Effector CD4-positive, alpha-beta T cell (primary cell): Measurements from ENCODE around the gene SYNE1.
"Not testable (repeated sequence)": the region's sequence is repeated elsewhere in the genome, so short reads cannot be mapped to it uniquely, and the experiment has no call there.

Source experiments
- DNase-seq: peaks from one replicate; pipeline ENCODE4 v3.0.0-alpha.2; 2020

Gene SYNE1

GRCh38 chr6:152091201-152091600 is 546.0 kb downstream of the SYNE1 start:
- no peak for DNase-seq

DNA sequence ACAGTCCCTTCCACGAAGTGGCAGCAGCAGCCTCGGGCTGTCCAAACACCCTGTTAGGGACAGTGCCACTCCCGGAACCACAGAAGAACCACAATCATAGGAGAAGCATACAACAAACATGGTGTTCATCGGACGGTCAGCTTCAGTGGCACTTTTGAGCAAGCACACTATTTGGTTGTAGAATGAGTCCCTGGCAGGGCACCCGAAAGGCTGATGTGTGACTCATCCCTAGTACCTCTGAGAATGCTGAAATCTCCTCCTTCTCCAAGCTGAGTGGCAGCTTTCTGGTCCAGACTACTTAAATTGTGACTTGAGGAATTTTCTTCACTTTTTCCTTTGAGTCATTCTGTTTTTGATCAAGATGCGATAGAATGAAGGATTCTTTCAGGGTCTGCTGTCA is 547.2 kb downstream of the SYNE1 start:
- DNase-seq = no peak

DNA sequence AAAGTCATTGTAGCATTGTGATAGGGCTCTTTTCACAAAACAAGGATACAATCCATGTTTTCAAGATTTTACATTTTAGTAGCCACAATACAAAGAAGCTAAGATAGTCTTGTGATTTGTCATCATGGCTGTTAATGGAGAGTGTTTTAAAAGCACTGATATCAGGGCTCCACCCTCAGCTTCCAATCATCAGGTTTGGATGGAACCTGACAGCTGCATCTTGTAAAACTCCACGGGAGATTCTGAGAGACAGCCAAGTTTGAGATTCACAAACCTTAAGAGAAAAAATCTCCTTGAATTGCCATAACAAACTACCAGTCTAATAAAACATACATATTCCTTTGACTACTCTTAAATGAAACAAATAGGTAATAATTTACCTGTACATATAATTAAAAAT is 549.5 kb downstream of the SYNE1 start:
- DNase-seq = no peak

DNA sequence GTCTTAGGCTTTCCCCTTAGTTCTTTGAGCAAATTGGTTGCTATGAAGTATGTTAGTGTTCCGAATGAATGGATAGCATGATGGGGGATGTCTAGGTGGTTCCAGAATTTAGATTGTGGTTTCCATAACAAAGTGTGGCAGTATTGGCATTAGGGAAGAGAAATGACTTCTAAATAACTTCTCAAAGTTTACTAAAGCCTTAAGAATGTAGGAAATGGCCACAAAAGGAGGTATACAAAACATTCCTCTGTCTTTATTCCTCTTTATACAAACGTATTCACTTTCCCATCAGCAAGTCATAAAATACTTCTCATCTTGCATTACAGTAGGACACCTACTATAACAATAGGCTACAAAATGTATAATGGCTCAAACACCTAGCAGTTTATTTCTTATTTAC is 550.1 kb downstream of the SYNE1 start:
- no peak for DNase-seq

- no peak for DNase-seq
Measured at GRCh38 chr6:152086223-152086873, 550.8 kb downstream of the SYNE1 start.

- DNase-seq = no peak
Measured at GRCh38 chr6:152085451-152085921, 551.7 kb downstream of the SYNE1 start.

GRCh38 chr6:152078804-152079203 is 558.4 kb downstream of the SYNE1 start:
- DNase-seq = no peak

- DNase-seq = no peak
Measured at GRCh38 chr6:152078001-152078400, 559.2 kb downstream of the SYNE1 start.

DNA sequence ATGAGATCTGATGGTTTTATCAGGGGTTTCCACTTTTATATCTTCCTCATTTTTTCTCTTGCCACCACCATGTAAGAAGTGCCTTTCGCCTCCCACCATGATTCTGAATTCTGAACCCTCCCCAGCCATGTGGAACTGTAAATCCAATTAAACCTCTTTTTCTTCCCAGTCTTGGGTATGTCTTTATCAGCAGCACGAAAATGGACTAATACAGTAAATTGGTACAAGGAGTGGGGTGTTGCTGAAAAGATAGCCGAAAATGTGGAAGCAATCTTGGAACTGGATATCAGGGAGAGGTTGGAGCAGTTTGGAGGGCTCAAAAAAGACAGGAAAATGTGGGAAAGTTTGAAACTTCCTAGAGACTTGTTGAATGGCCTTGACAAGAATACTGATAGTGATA is 560.9 kb downstream of the SYNE1 start:
- DNase-seq = not testable (repeated sequence)

GRCh38 chr6:152071843-152072242 is 565.3 kb downstream of the SYNE1 start:
- no peak for DNase-seq
